ENCODE results near the gene SPEF2. TPM values are rescaled to one million over a fixed set of nuclear protein-coding genes. Genes with fewer than 3 reads are reported as not detected.

SPEF2 gene
- total RNA-seq, 3 donors from 2014 or later: 8.2 to 35.9 (median 11.5) TPM

DNA sequence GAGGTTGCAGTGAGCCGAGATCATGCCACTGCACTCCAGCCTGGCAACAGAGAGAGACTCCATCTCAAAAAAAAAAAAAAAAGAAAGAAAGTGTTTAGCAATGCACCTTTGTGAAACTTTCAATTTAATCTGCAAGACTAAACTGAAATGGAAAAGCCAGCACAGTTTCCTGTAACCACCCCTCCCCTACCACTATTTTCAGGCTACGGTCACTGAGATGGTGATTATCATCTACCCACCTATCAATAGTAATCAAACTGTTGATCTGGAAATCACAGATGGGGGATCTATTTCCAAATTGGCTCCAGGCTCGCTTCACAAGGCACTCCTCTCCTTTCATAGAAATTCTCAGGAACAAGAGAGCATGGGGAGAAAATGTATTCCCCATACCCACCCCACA is 208.4 kb downstream of the SPEF2 start:
- H3K27ac ChIP-seq: no peak overlapping the region
- H3K27me3 ChIP-seq: no peaks in the 10 kb centered on the region
- DNase-seq (ENCODE audit: low spot score in 2 of 2): no peak
- H3K4me1 ChIP-seq: no peaks in the 10 kb centered on the region
- TF ChIP-seq, protein P1, sequence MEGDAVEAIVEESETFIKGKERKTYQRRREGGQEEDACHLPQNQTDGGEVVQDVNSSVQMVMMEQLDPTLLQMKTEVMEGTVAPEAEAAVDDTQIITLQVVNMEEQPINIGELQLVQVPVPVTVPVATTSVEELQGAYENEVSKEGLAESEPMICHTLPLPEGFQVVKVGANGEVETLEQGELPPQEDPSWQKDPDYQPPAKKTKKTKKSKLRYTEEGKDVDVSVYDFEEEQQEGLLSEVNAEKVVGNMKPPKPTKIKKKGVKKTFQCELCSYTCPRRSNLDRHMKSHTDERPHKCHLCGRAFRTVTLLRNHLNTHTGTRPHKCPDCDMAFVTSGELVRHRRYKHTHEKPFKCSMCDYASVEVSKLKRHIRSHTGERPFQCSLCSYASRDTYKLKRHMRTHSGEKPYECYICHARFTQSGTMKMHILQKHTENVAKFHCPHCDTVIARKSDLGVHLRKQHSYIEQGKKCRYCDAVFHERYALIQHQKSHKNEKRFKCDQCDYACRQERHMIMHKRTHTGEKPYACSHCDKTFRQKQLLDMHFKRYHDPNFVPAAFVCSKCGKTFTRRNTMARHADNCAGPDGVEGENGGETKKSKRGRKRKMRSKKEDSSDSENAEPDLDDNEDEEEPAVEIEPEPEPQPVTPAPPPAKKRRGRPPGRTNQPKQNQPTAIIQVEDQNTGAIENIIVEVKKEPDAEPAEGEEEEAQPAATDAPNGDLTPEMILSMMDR (IDR thresholded peaks at IDR 0.05): no peak
- no peak for TF ChIP-seq POLR2A (IDR thresholded peaks at IDR 0.05)
- no peak for TF ChIP-seq POLR2AphosphoS5 (IDR thresholded peaks at IDR 0.05)
- H3K9me3 ChIP-seq: no peaks in the 10 kb centered on the region
- no peak overlapping the region for H3K4me3 ChIP-seq
- intact Hi-C loops (cut with DNase I; ENCODE audit: low total_unique reads): no loop called here
- no peaks in the 10 kb centered on the region for H3K36me3 ChIP-seq

DNA sequence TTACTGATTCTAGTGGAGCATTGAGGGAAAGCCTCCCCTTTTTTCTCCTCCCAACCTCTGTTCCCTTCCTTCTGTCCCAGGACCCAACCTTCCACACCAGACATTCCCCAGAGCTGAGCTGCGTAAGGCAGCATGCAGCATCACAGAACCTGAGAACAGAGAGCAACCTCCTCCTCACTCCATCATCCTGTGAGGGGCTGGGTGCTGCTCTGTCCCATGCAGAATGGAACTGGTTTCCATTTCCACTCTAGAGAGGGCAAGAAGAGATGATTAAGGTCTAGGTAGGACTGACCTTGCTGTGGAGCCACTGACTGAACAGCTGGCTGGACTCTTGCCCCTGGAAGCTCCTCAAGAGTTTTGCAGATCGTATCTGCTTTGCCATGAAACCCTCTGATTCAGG is 208.9 kb downstream of the SPEF2 start:
- Histone ChIP-seq H3K27me3 (no peaks in the 10 kb centered on the region), H3K36me3 (no peaks in the 10 kb centered on the region)
- TF ChIP-seq, protein P1 (IDR thresholded peaks at IDR 0.05): no peak
- TF ChIP-seq POLR2A (IDR thresholded peaks at IDR 0.05) (no peak), POLR2AphosphoS5 (IDR thresholded peaks at IDR 0.05) (no peak)

DNA sequence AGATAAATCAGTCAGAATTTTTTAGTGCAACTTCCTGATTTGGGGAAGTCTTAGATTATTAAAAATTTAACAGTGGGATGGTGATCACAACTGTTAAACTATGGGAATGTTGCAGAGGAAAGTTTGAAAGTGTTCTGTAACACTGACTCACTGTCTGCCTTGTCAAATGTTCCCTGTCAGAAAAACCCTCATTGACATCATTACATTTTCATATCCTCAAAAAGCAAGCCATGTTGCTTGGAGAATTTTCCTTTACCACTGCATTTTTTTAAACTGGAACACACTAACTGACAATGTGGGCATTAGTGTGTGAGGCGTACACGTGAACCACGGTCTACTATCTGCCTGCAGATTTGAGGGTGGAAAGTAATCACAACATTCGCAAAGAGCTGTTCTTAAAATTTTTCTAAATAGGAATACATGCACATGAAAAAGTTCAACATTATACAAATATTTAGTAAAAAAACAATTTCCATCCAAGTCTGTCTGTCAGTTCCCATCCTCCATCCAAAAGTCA is 210.5 kb downstream of the SPEF2 start:
- no peaks in the 10 kb centered on the region for H3K36me3 ChIP-seq
- TF ChIP-seq, protein P1 (IDR thresholded peaks at IDR 0.05): no peak

More for the DNA sequence above, 208.9 kb downstream of the SPEF2 start:
- no peaks in the 10 kb centered on the region for H3K9me3 ChIP-seq
- H3K4me3 ChIP-seq: no peak overlapping the region
- intact Hi-C loops (cut with DNase I; ENCODE audit: low total_unique reads): no loop called here
- H3K4me1 ChIP-seq: no peaks in the 10 kb centered on the region
- no peak overlapping the region for H3K27ac ChIP-seq
- DNase-seq (ENCODE audit: low spot score in 2 of 2): no peak

DNA sequence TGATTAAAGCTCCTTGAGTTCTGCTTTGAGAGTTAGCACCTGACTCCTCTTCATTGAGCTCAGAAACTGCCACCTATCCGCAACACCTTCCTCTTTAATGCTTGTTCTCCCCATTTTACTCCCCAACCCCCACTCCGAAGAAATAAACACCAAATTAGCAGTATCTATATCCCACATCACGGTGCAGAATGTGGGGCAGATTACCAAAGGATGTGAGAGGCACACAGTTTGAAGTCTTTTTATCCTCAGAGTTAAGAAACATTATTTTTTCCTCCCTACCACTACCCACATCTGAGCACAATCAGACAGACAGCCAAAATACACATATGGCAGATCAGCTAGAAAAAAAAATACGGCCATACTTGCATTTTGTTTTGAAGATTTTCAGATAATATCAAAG is 212.9 kb downstream of the SPEF2 start:
- no peak for DNase-seq (ENCODE audit: low spot score in 2 of 2)
- intact Hi-C loops (cut with DNase I; ENCODE audit: low total_unique reads): no loop called here
- H3K27ac ChIP-seq: no peak overlapping the region
- H3K9me3 ChIP-seq: no peaks in the 10 kb centered on the region
- no peaks in the 10 kb centered on the region for H3K36me3 ChIP-seq
- no peak overlapping the region for H3K4me3 ChIP-seq
- no peaks in the 10 kb centered on the region for H3K27me3 ChIP-seq
- H3K4me1 ChIP-seq: no peaks in the 10 kb centered on the region
- TF ChIP-seq, protein P1 (IDR thresholded peaks at IDR 0.05): no peak
- no peak for TF ChIP-seq POLR2A (IDR thresholded peaks at IDR 0.05)
- TF ChIP-seq POLR2AphosphoS5 (IDR thresholded peaks at IDR 0.05): no peak

More for the DNA sequence above, 210.5 kb downstream of the SPEF2 start:
- intact Hi-C loops (cut with DNase I; ENCODE audit: low total_unique reads): no loop called here
- no peak overlapping the region for H3K4me3 ChIP-seq
- H3K27me3 ChIP-seq: no peaks in the 10 kb centered on the region
- no peaks in the 10 kb centered on the region for H3K4me1 ChIP-seq
- DNase-seq (ENCODE audit: low spot score in 2 of 2): no peak
- no peak overlapping the region for H3K27ac ChIP-seq
- no peaks in the 10 kb centered on the region for H3K9me3 ChIP-seq

DNA sequence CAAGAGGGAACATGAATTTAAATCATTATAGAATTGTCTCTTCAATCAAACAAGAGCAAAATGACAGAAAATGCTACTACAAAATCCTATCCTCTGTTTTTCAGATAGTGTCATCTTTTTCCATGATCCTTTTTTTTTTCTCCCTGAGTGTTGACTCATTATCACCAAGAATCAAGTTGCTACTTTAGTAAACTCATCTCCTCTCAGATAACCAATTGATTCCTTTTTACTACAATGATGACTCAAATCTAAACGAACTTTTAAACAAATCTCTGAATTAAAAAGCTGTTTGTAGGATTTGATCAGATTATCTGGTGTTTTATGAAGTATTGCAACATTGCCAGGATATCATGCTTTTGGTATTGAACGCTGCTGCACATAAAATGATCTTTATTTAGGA is 215.1 kb downstream of the SPEF2 start:
- no peaks in the 10 kb centered on the region for H3K36me3 ChIP-seq
- H3K27ac ChIP-seq: no peak overlapping the region
- intact Hi-C loops (cut with DNase I; ENCODE audit: low total_unique reads): no loop called here
- no peak for DNase-seq (ENCODE audit: low spot score in 2 of 2)
- H3K27me3 ChIP-seq: no peaks in the 10 kb centered on the region
- TF ChIP-seq, protein P1 (IDR thresholded peaks at IDR 0.05): no peak
- no peak for TF ChIP-seq POLR2A (IDR thresholded peaks at IDR 0.05)
- no peak for TF ChIP-seq POLR2AphosphoS5 (IDR thresholded peaks at IDR 0.05)
- H3K4me1 ChIP-seq: no peaks in the 10 kb centered on the region
- no peak overlapping the region for H3K4me3 ChIP-seq
- H3K9me3 ChIP-seq: no peaks in the 10 kb centered on the region
